Omental fat pad (tissue), 4 donors: ENCODE measurements around the gene PTPN3. TPM values are rescaled to one million over a fixed set of nuclear protein-coding genes. Genes with fewer than 3 reads are reported as not detected.
"Not testable (repeated sequence)": the region's sequence is repeated elsewhere in the genome, so short reads cannot be mapped to it uniquely, and the experiment has no call there.

Source experiments
- ATAC-seq: fragments of 150-250 bp; one replicate; pipeline ENCODE4 v1.9.1; 2016; ENCODE audit warnings: mild to moderate bottlenecking, moderate library complexity; ENCODE audit not compliant: low FRiP score
- DNase-seq: peaks from one replicate; pipeline ENCODE4 v3.0.0-alpha.2; 2019; ENCODE audit warnings: low spot score
- total RNA-seq, 4 donors: library from RNA; depleted of rRNA; stranded (reverse); fragments of >200 nt; gene quantifications; one replicate each; pipeline ENCODE4 v1.1.0, GENCODE V29; 2016
- TF ChIP-seq, protein P1 (sequence below), 3 donors: fragments of 450-650 bp; IDR thresholded peaks; one replicate each; pipeline ENCODE4 v1.5.1; 2016 to 2017; ENCODE audit warnings: antibody characterized with exemption in 3 of 3, mild to moderate bottlenecking in 3 of 3, moderate library complexity in 2 of 3

PTPN3 gene
- total RNA-seq, 4 donors from 2014 or later: 4.1 to 14.6 (median 7.8) TPM

DNA sequence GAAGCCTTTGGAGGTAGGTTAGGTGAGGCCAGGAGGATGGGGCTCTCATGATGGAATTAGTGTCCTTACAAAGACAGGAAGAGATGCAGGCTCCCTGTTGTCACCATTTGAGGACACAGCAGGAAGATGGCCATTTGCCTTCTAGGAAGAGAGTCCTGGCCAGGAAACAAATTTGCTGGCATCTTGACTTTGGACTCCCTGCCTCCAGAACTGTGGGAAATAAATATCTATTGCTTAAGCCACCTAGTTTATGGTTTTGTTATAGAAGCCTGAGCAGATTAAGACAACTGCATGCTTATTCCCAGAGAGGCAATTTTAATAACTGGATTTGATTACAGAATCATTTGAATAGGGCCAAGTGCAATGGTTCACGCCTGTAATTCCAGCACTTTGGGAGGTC lies 126.7 kb downstream of the PTPN3 start:
- DNase-seq (no peak), ATAC-seq (no peak)
- TF ChIP-seq, protein P1, sequence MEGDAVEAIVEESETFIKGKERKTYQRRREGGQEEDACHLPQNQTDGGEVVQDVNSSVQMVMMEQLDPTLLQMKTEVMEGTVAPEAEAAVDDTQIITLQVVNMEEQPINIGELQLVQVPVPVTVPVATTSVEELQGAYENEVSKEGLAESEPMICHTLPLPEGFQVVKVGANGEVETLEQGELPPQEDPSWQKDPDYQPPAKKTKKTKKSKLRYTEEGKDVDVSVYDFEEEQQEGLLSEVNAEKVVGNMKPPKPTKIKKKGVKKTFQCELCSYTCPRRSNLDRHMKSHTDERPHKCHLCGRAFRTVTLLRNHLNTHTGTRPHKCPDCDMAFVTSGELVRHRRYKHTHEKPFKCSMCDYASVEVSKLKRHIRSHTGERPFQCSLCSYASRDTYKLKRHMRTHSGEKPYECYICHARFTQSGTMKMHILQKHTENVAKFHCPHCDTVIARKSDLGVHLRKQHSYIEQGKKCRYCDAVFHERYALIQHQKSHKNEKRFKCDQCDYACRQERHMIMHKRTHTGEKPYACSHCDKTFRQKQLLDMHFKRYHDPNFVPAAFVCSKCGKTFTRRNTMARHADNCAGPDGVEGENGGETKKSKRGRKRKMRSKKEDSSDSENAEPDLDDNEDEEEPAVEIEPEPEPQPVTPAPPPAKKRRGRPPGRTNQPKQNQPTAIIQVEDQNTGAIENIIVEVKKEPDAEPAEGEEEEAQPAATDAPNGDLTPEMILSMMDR (IDR thresholded peaks at IDR 0.05): no peak

DNA sequence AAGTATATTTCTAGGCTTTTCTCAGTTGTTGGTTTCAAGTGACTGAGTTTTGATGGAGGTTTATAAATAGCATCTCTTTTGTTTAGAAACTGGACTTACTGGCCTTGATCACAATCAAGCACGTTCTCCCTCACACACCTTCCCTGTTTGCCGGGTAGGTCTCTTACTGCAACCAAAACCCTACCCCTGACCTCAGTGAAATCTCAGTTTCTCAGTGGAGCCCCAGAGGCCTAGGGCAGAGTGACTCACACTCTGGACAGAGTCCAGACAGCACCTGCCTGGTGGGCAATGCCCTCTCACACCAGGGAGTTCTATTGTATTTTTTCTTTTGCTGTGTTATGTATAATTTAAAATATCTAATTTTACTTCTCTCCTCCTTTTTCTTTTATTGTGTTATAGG lies 128.8 kb downstream of the PTPN3 start:
- ATAC-seq: no peak
- DNase-seq: no peak
- TF ChIP-seq, protein P1 (IDR thresholded peaks at IDR 0.05): no peak

DNA sequence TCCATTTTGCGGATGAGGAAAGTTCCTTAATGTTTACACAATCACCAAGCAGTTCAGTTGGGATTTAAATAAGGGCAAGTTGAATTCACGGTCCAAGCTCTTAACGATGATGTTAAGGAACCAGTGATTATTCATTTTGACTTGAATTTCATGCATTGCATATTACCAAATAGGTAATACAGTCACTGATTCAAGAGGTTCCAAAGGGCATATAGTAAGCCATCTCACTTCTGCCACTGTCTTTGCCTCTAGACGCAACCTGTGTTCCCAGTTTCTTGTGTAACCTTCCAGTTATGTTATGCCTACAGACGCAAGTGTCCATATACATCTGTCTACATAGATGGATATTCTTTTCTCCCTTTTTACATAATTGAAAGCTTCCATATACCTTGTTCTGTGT lies 137.3 kb downstream of the PTPN3 start:
- TF ChIP-seq, protein P1 (IDR thresholded peaks at IDR 0.05): no peak
- ATAC-seq (no peak), DNase-seq (no peak)

GRCh38 chr9:109358968-109359603 lies 139.0 kb downstream of the PTPN3 start:
- not testable (repeated sequence) for ATAC-seq

DNA sequence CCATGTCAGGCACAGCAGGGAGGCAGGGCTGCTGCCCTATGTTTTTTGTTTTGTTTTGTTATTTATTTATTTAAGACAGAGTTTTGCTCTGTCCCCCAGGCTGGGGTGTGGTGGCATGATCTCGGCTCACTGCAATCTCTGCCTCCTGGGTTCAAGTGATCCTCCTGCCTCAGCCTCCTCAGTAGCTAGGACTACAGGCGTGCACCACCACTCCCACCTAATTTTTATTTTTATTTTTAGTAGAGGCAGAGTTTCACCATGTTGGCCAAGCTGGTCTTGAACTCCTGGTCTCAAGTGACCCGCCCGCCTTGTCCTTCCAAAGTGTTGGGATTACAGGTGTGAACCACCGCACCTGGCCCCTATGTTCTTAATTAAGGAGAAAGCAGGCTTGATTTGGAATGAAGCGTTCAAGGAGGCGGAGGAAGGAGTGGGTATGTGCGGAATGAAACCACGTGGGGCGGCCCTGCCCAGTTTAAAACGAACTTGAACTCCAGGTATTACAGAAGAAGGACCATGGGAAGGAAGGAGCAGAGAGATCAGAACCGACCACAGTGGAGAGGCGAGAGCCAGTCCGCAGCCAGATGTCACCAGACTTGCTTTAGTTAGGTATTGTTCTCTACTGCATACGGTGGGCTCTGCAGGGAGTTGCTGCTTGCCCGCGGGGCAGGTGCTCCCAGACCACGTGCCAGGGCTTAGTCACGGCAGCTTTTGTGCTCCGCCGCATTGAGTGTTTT lies 142.4 kb downstream of the PTPN3 start:
- TF ChIP-seq, protein P1 (IDR thresholded peaks at IDR 0.05): no peak
- no peak for ATAC-seq

More at GRCh38 chr9:109358968-109359603, 139.0 kb downstream of the PTPN3 start:
- DNase-seq: not testable (repeated sequence)

GRCh38 chr9:109354190-109354589 lies 143.9 kb downstream of the PTPN3 start:
- TF ChIP-seq, protein P1 (IDR thresholded peaks at IDR 0.05): no peak
- ATAC-seq (no peak), DNase-seq (no peak)

More for the DNA sequence above, 142.4 kb downstream of the PTPN3 start:
- no peak for DNase-seq

DNA sequence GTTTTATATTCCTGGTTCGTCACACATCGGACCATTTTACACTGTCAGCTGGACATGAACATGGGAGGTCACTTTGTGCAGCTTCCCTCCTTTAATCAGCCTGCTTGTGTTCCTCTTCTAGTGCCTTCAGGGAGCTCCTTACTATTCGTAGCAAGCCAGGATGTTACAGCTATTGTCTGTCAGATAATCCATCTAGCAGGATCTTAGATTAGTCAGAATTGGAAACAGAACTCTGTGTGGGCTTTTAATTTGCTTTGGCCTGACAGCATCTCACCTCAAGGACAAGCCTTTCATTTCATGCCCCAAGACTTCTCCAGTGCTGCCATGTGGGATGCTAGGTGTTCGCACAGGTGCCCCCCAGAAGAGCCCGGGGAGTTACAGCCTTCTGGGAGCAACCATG lies 147.1 kb downstream of the PTPN3 start:
- TF ChIP-seq, protein P1 (IDR thresholded peaks at IDR 0.05): no peak
- ATAC-seq (no peak), DNase-seq (no peak)
